Vagina (tissue), 2 donors: ENCODE measurements around the gene CD8B. TPM values are rescaled to one million over a fixed set of nuclear protein-coding genes. Genes with fewer than 3 reads are reported as not detected.
A peak's percentile ranks its signal among the peaks of the same experiment; 100 is the strongest.
"Not testable (repeated sequence)": the region's sequence is repeated elsewhere in the genome, so short reads cannot be mapped to it uniquely, and the experiment has no call there.

Source experiments
- DNase-seq, 2 donors: peaks; one replicate each; pipeline ENCODE4 v3.0.0-alpha.2; 2017; ENCODE audit errors: extremely low spot score in 2 of 2
- H3K27ac ChIP-seq: fragments of 200-600 bp; sonication (generic); one replicate; pipeline ENCODE4 v1.5.1; 2019
- H3K27me3 ChIP-seq: fragments of 200-600 bp; sonication (generic); one replicate; pipeline ENCODE4 v1.5.1; 2019
- H3K36me3 ChIP-seq, 2 donors: fragments of 200-600 bp; sonication (generic); one replicate each; pipeline ENCODE4 v1.5.1; 2017 to 2019
- H3K4me1 ChIP-seq: fragments of 200-600 bp; sonication (generic); one replicate; pipeline ENCODE4 v1.5.1; 2019
- H3K4me3 ChIP-seq, 2 donors: fragments of 200-600 bp; sonication (generic); 1 replicate in 1 of 2; 2 replicates in 1 of 2; pipeline ENCODE4 v1.5.1; 2016 to 2019
- H3K9me3 ChIP-seq: fragments of 200-600 bp; sonication (generic); one replicate; pipeline ENCODE4 v1.5.1; 2019
- intact Hi-C: fragments of 100-400 bp; cut with DNase I; formaldehyde crosslinking; loops from one replicate; pipeline ENCODE4 v1.15.1; 2023
- total RNA-seq: library from RNA; depleted of rRNA; stranded (reverse); fragments of >200 nt; gene quantifications from one replicate; pipeline ENCODE4 v1.2.3, GENCODE V29; 2016

The CD8B gene
- total RNA-seq: 10.6 TPM

GRCh38 chr2:86861628-86862379 lies at the start of gene CD8B:
Gene CD8B (minus strand): TSS chr2:86861886. CDS start chr2:86861865, 21 bp downstream.
- H3K27me3 ChIP-seq, H3K36me3 ChIP-seq, H3K27ac ChIP-seq, H3K4me1 ChIP-seq, DNase-seq, H3K9me3 ChIP-seq, intact Hi-C loops: not testable (repeated sequence)
- peak within 1 kb of the TSS in 1 of 2 donors; percentile 7 for H3K4me3 ChIP-seq

DNA sequence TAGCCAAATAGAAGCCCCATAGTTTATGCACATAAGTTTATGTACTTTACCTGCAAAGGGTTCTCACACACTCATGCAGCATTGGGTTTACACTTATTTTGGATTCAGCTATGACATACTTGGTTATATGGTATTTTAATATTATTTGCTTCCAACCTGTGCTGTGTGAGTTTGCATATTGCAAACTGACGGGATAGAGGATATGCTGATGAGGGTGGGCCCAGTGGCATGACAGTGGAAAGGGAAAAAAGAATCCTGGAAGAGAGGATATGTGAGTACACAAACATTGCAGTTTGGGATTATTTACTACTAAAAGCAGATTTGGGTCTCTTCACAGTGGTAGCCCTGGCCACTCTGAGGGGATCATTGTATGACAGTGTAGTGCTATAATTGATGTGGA lies 44.2 kb upstream of the CD8B start:
- H3K4me1 ChIP-seq, H3K27ac ChIP-seq, intact Hi-C loops, DNase-seq, H3K27me3 ChIP-seq, H3K9me3 ChIP-seq, H3K36me3 ChIP-seq, H3K4me3 ChIP-seq: not testable (repeated sequence)

DNA sequence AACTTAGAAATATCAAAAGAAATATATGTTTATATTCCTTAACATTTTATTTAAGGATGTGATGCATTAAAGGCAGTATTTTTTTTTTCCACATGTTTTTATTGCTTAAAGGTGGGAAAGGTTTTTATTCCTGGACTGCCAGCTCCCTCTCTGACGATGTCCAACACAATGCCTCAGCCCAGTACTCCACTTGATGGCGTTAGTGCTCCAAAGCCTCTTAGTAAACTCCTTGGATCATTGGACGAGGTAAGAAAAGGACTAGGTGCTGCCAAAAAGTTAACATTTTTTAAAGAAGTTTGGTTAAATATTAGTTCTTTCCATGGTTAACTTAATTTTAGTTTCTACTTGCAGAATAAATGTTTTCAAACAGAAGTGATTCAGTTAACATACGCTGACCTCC lies 39.0 kb upstream of the CD8B start:
- H3K9me3 ChIP-seq: not testable (repeated sequence)

GRCh38 chr2:86886026-86886425 lies 24.3 kb upstream of the CD8B start:
- intact Hi-C loops, H3K36me3 ChIP-seq, H3K4me3 ChIP-seq, H3K27me3 ChIP-seq, DNase-seq, H3K9me3 ChIP-seq, H3K4me1 ChIP-seq, H3K27ac ChIP-seq: not testable (repeated sequence)

More for the DNA sequence above, 39.0 kb upstream of the CD8B start:
- H3K36me3 ChIP-seq, intact Hi-C loops, H3K4me1 ChIP-seq, H3K27me3 ChIP-seq, DNase-seq, H3K27ac ChIP-seq, H3K4me3 ChIP-seq: not testable (repeated sequence)

- H3K4me1 ChIP-seq, DNase-seq, intact Hi-C loops, H3K27me3 ChIP-seq, H3K9me3 ChIP-seq, H3K36me3 ChIP-seq, H3K27ac ChIP-seq, H3K4me3 ChIP-seq: not testable (repeated sequence)
Observed at GRCh38 chr2:86882865-86883264, 21.2 kb upstream of the CD8B start.

- H3K27me3 ChIP-seq, DNase-seq, H3K4me3 ChIP-seq, H3K27ac ChIP-seq, H3K9me3 ChIP-seq, H3K4me1 ChIP-seq, intact Hi-C loops, H3K36me3 ChIP-seq: not testable (repeated sequence)
Observed at GRCh38 chr2:86882118-86882665, 20.5 kb upstream of the CD8B start.

GRCh38 chr2:86878986-86879385 lies 17.3 kb upstream of the CD8B start:
- H3K27ac ChIP-seq, H3K27me3 ChIP-seq, H3K36me3 ChIP-seq, DNase-seq, H3K4me3 ChIP-seq, H3K9me3 ChIP-seq, intact Hi-C loops, H3K4me1 ChIP-seq: not testable (repeated sequence)

DNA sequence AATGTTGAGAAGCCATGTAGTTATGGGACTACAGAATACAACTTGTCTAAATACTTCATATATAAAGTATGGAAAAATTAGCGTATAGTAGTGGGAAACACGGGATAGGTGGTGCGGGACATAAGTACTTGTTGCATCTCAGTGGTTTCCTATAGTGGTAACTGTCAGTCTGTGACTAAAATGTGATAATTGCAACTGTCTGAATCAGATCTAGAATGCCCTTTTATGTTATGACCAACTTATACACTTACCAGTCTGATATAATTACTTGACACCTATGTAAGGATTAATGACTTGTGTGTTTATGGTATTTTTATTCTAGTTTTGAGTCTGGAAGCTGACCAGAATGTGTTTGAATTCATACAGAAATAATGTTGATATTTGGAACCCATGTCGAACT lies 9.3 kb upstream of the CD8B start:
- H3K27ac ChIP-seq, H3K27me3 ChIP-seq, DNase-seq, H3K4me1 ChIP-seq, H3K4me3 ChIP-seq, intact Hi-C loops, H3K9me3 ChIP-seq, H3K36me3 ChIP-seq: not testable (repeated sequence)

- DNase-seq, intact Hi-C loops, H3K36me3 ChIP-seq, H3K27ac ChIP-seq, H3K27me3 ChIP-seq, H3K9me3 ChIP-seq, H3K4me3 ChIP-seq, H3K4me1 ChIP-seq: not testable (repeated sequence)
Observed at GRCh38 chr2:86868895-86869468, 7.3 kb upstream of the CD8B start.

DNA sequence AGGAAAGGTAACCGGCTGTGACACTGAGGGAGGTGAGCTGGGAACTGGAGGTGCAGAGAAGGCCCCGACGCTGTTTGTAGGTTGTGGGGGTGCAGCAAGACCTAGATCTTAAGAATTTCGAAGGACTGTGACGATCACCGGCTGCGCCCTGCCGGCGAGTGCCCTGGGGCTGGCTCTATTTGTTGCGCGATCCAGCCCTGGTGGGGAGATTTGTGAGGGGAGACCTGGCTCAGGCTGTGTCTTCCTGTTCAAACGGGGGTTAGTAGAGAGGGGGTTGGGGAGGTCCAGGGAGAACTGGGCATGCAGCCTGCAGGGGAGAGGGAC lies 656 bp upstream of the CD8B start:
- DNase-seq, H3K4me3 ChIP-seq, H3K27ac ChIP-seq, intact Hi-C loops, H3K4me1 ChIP-seq, H3K36me3 ChIP-seq, H3K27me3 ChIP-seq, H3K9me3 ChIP-seq: not testable (repeated sequence)

- H3K27me3 ChIP-seq, intact Hi-C loops, H3K36me3 ChIP-seq, H3K9me3 ChIP-seq, DNase-seq, H3K27ac ChIP-seq, H3K4me1 ChIP-seq: not testable (repeated sequence)
- H3K4me3 ChIP-seq: peak overlapping the region in 1 of 2 donors; percentile 7
Observed at GRCh38 chr2:86861175-86861574, 511 bp downstream of the CD8B start.

- H3K36me3 ChIP-seq, H3K27me3 ChIP-seq, H3K4me1 ChIP-seq, H3K4me3 ChIP-seq, H3K9me3 ChIP-seq, intact Hi-C loops, H3K27ac ChIP-seq, DNase-seq: not testable (repeated sequence)
Observed at GRCh38 chr2:86860573-86860972, 1.1 kb downstream of the CD8B start.

DNA sequence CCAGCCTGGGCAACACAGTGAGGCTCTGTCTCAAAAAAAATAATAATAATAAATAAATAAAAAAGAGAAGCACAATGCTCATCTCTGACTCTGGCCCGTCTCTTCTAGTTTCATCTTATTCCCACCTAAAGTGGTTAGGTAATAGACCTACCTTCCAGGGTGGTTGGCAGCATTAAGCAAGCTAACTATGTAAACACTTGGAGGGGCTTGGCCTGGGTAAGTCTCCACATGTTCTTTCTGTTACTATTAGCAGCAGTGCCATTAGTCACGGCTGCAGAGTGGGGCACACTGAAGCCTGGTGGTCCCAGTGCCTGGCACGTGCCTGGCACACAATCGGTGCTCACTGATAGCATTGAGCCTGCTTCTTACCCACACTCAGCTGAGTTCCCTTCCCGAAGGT lies 4.0 kb downstream of the CD8B start:
- H3K9me3 ChIP-seq, H3K4me1 ChIP-seq, DNase-seq, H3K27me3 ChIP-seq, H3K36me3 ChIP-seq, intact Hi-C loops, H3K4me3 ChIP-seq, H3K27ac ChIP-seq: not testable (repeated sequence)

DNA sequence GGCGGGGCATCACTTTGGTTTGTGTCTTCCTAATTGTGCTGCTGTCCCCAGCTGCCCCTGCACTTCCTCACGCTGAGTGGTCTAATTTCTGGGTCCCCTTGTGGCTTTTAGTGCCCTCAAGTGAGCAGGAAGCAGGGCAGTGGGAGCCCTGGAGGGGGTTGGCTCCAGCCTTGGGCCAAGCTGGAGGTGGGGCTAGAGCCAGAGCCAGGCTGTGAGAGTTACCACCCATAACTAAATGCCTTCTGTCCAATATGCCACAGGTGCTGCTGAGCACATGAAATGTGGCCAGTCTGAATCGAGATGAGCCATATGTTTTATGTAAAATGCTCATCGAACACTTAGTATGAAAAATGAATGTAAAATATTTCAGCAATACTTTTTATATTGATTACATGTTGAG lies 5.2 kb downstream of the CD8B start:
- DNase-seq, intact Hi-C loops, H3K27me3 ChIP-seq, H3K9me3 ChIP-seq, H3K27ac ChIP-seq, H3K4me3 ChIP-seq, H3K4me1 ChIP-seq, H3K36me3 ChIP-seq: not testable (repeated sequence)
